A549 (cell line): ENCODE data around the gene NFX1.

ENCODE experiments used
- CTCF ChIP-seq: fragments of >200 bp; sonication (Bioruptor Twin); formaldehyde crosslinking; IDR thresholded peaks from 3 replicates; pipeline ENCODE4 v1.5.1; 2016
- EP300 ChIP-seq, 2 experiments: fragments of >200 bp; sonication (Bioruptor Twin); formaldehyde crosslinking; IDR thresholded peaks; 2 replicates in 1 of 2; 3 replicates in 1 of 2; pipeline ENCODE4 v1.6.1; 2016 to 2017
- ESRRA ChIP-seq: fragments of 150-350 bp; IDR thresholded peaks from 2 replicates; pipeline ENCODE4 v1.6.1; 2014; ENCODE audit warnings: mild to moderate bottlenecking, low read length, borderline replicate concordance
- JUNB ChIP-seq: fragments of >200 bp; sonication (Bioruptor Twin); formaldehyde crosslinking; IDR thresholded peaks from 2 replicates; pipeline ENCODE4 v1.6.1; 2016
- PHF8 ChIP-seq: fragments of 200-600 bp; sonication (generic); IDR thresholded peaks from 2 replicates; pipeline ENCODE4 v1.6.1; 2016; ENCODE audit warnings: low read depth, mild to moderate bottlenecking, antibody characterized with exemption, moderate library complexity, borderline replicate concordance
- POLR2A ChIP-seq: IDR thresholded peaks from 2 replicates; pipeline ENCODE4 v1.6.1; 2012; ENCODE audit warnings: mild to moderate bottlenecking, low read length
- RAD21 ChIP-seq, 2 experiments: fragments of >200 bp in 1 of 2; sonication (Bioruptor Twin) in 1 of 2; formaldehyde crosslinking in 1 of 2; IDR thresholded peaks in 1 of 2; conservative IDR thresholded peaks in 1 of 2; 2 replicates in 1 of 2; 3 replicates in 1 of 2; pipeline ENCODE4 v1.6.1; 2012 to 2018; ENCODE audit warnings: inconsistent platforms in 1 of 2
- REST ChIP-seq: fragments of 200-600 bp; sonication (generic); IDR thresholded peaks from 2 replicates; pipeline ENCODE4 v1.6.1; 2016; ENCODE audit warnings: antibody characterized with exemption, mild to moderate bottlenecking, moderate library complexity
- TP53 ChIP-seq: fragments of 250-450 bp; sonication (Bioruptor Pico); IDR thresholded peaks from 2 replicates; pipeline ENCODE4 v1.5.0; 2021; ENCODE audit warnings: mild to moderate bottlenecking, moderate library complexity
- ZFP36 ChIP-seq: fragments of 450-650 bp; IDR thresholded peaks from 2 replicates; pipeline ENCODE4 v1.6.1; 2014; ENCODE audit warnings: borderline replicate concordance; ENCODE audit not compliant: partially characterized antibody

DNA sequence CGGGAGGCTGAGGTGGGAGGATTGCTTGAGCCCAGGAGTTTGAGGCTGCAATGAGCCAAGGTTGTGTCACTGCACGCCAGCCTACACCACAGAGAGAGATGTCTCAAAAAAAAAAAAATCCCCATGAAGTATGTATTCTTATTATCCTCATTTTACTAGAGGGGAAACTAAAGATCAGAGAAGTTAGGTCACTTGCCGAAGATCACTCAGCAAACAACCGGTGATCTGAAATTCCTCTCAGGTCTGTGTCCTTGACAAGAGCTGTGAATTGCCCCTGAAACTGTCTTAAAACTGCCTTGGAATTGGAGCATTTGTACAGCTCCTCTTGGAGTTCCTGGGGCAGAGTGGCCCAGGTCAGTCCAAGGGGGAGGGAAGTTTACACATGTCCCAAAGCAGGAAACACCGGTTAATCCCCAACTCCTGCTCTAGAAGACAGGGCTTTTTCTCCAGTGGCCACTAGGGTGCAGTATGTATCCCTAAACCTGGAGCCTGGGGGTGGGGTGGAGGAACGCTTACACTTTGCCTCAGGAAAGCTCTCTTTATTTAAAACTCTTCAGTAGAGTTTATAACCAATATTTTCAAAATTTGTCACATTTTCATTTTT is 84.4 kb downstream of the NFX1 start:
- peak; percentile 49 for TF ChIP-seq ZFP36
- TF ChIP-seq RAD21 (conservative IDR thresholded peaks at IDR 0.05 in 1 of 2, IDR thresholded peaks at IDR 0.05 in 1 of 2) = peak; percentile 80 to 84
- no peak for TF ChIP-seq POLR2A
- peak; percentile 90 for TF ChIP-seq CTCF
- TF ChIP-seq EP300 (IDR thresholded peaks at IDR 0.05) = no peak
- no peak for TF ChIP-seq TP53 (CRISPR knock-in tag)
- no peak for TF ChIP-seq JUNB
- no peak for TF ChIP-seq ESRRA
- TF ChIP-seq PHF8 = no peak
- TF ChIP-seq REST = no peak
